HepG2 (cell line): ENCODE measurements around the gene RNH1. TPM values are rescaled to one million over a fixed set of nuclear protein-coding genes. Genes with fewer than 3 reads are reported as not detected.

Experiments used
- GMEB2 ChIP-seq: IDR thresholded peaks from 2 replicates; pipeline ENCODE4 v1.6.1; 2016; ENCODE audit warnings: missing biosample characterization, missing genetic modification reagents, low read depth
- KAT7 ChIP-seq: IDR thresholded peaks from 2 replicates; pipeline ENCODE4 v1.6.1; 2018; ENCODE audit warnings: borderline replicate concordance, missing compliant biosample characterization
- MAX ChIP-seq: IDR thresholded peaks from 2 replicates; pipeline ENCODE4 v1.6.1; 2012; ENCODE audit warnings: inconsistent platforms
- PCBP1 ChIP-seq: fragments of 200-400 bp; formaldehyde crosslinking; IDR thresholded peaks from 2 replicates; pipeline ENCODE4 v1.6.1; 2017; ENCODE audit warnings: mild to moderate bottlenecking, low read depth, low read length, borderline replicate concordance
- PRDM4 ChIP-seq: sonication (generic); formaldehyde crosslinking; IDR thresholded peaks from 2 replicates; pipeline ENCODE4 v1.9.0; 2021; ENCODE audit warnings: missing genetic modification reagents, borderline replicate concordance
- TFDP2 ChIP-seq: sonication (generic); formaldehyde crosslinking; IDR thresholded peaks from 2 replicates; pipeline ENCODE4 v1.4.0; 2020; ENCODE audit warnings: missing genetic modification reagents
- THAP7 ChIP-seq: sonication (generic); formaldehyde crosslinking; IDR thresholded peaks from 2 replicates; pipeline ENCODE4 v1.8.1; 2023; ENCODE audit warnings: mild to moderate bottlenecking, missing genetic modification reagents
- UBTF ChIP-seq: sonication (generic); formaldehyde crosslinking; IDR thresholded peaks from 2 replicates; pipeline ENCODE4 v1.4.0; 2020; ENCODE audit warnings: mild to moderate bottlenecking, missing genetic modification reagents
- ZNF281 ChIP-seq: sonication (generic); formaldehyde crosslinking; IDR thresholded peaks from 2 replicates; pipeline ENCODE4 v1.4.0; 2020; ENCODE audit warnings: missing genetic modification reagents, borderline replicate concordance
- ZNF674 ChIP-seq: sonication (generic); formaldehyde crosslinking; IDR thresholded peaks from 2 replicates; pipeline ENCODE4 v1.5.0; 2020; ENCODE audit warnings: low read depth, mild to moderate bottlenecking, missing genetic modification reagents
- polyA plus RNA-seq, 8 experiments: library from polyadenylated mRNA; depleted of rRNA in 3 of 8; stranded (reverse) in 7 of 8; unstranded in 1 of 8; fragments of >200 nt; fragmentation: Illumina TruSeq in 4 of 8; extraction: Trizol in 4 of 8; gene quantifications; 2 replicates each; pipeline versions ENCODE4 v1.2.1 to v1.2.3, GENCODE V29; 2011 to 2016; ENCODE audit warnings: low read depth in 4 of 8, missing spikeins in 1 of 8, mixed read lengths in 1 of 8; ENCODE audit not compliant: insufficient read depth in 1 of 8
- total RNA-seq, 5 experiments: library from RNA; depleted of rRNA; stranded (reverse); fragments of >200 nt; fragmentation: Illumina TruSeq; extraction: Trizol; gene quantifications; 2 replicates each; pipeline ENCODE4 v1.2.3, GENCODE V29; 2016; ENCODE audit warnings: low read depth in 1 of 5

Gene RNH1
- total and polyA plus RNA-seq, 2 of the 13 experiments (the other 11 are each of a cell fraction or from before 2014, with no cell fraction given) = 36.0 to 74.1 TPM

GRCh38 chr11:553083-553987 lies 46.3 kb upstream of the RNH1 start (continued):
- TF ChIP-seq ZNF281 (CRISPR knock-in tag) = no peak
- TF ChIP-seq THAP7 (CRISPR knock-in tag) = no peak
- TF ChIP-seq PCBP1 = 0 out of 2 replicates have a peak, but pooled peaks have one; percentile 39
- no peak for TF ChIP-seq GMEB2 (CRISPR knock-in tag)
- no peak for TF ChIP-seq TFDP2 (CRISPR knock-in tag)
- no peak for TF ChIP-seq PRDM4 (CRISPR knock-in tag)
- 0 out of 2 replicates have a peak, but pooled peaks have one; percentile 20 for TF ChIP-seq UBTF (CRISPR knock-in tag)
- TF ChIP-seq ZNF674 (CRISPR knock-in tag) = no peak
- TF ChIP-seq KAT7 (CRISPR knock-in tag) = no peak
- TF ChIP-seq MAX = no peak
